GM06990 (cell line): ENCODE results near the gene CARD10.
"Not testable (repeated sequence)": the region's sequence is repeated elsewhere in the genome, so short reads cannot be mapped to it uniquely, and the experiment has no call there.

ENCODE experiments used
- DNase-seq: peaks from one replicate; pipeline ENCODE4 v3.0.0-alpha.2; 2011; ENCODE audit not compliant: insufficient read length; ENCODE audit errors: extremely low read depth
- H3K27me3 ChIP-seq: replicated peaks from 2 replicates; pipeline ENCODE4 v1.6.0; 2011; ENCODE audit warnings: low read length; ENCODE audit not compliant: control insufficient read depth, insufficient read depth
- H3K36me3 ChIP-seq: 2 replicates; pipeline ENCODE4 v1.5.1; 2011; ENCODE audit warnings: low read length; ENCODE audit not compliant: control insufficient read depth, insufficient read depth
- H3K4me3 ChIP-seq: replicated peaks from 2 replicates; pipeline ENCODE4 v1.5.1; 2011; ENCODE audit warnings: low read depth, mild to moderate bottlenecking, control low read depth, low read length
- TF ChIP-seq, protein P1 (sequence below): IDR thresholded peaks from 2 replicates; pipeline ENCODE4 v1.5.1; 2011; ENCODE audit warnings: low read length, control low read depth, mild to moderate bottlenecking, inconsistent platforms; ENCODE audit not compliant: insufficient read depth, poor library complexity, severe bottlenecking

Gene CARD10

GRCh38 chr22:37542959-37543358, 23.7 kb upstream of the CARD10 start:
- Histone ChIP-seq H3K4me3 (no peak overlapping the region), H3K27me3 (no peaks in the 10 kb centered on the region), H3K36me3 (no peaks in the 10 kb centered on the region)
- no peak for DNase-seq
- TF ChIP-seq, protein P1, sequence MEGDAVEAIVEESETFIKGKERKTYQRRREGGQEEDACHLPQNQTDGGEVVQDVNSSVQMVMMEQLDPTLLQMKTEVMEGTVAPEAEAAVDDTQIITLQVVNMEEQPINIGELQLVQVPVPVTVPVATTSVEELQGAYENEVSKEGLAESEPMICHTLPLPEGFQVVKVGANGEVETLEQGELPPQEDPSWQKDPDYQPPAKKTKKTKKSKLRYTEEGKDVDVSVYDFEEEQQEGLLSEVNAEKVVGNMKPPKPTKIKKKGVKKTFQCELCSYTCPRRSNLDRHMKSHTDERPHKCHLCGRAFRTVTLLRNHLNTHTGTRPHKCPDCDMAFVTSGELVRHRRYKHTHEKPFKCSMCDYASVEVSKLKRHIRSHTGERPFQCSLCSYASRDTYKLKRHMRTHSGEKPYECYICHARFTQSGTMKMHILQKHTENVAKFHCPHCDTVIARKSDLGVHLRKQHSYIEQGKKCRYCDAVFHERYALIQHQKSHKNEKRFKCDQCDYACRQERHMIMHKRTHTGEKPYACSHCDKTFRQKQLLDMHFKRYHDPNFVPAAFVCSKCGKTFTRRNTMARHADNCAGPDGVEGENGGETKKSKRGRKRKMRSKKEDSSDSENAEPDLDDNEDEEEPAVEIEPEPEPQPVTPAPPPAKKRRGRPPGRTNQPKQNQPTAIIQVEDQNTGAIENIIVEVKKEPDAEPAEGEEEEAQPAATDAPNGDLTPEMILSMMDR: no peak

DNA sequence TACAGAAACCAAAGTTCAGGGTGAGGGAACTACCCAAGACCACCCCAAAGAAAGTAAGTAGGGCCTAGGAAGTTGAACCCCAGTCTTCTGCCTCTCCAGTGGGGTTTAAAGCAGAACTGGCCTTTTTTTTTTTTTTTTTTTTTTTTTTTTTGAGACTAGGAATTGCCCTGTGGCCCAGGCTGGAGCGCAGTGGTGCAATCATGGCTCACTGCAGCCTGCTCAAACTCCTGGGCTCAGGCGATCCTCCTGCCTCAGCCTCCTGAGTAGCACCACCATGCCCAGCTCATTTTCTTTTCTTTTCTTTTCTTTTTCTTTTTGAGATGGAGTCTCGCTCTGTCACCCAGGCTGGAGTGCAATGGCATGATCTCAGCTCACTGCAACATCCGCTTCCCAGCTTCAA, 23.2 kb upstream of the CARD10 start:
- not testable (repeated sequence) for DNase-seq, H3K4me3 ChIP-seq, H3K27me3 ChIP-seq, H3K36me3 ChIP-seq

- H3K36me3 ChIP-seq, H3K4me3 ChIP-seq, H3K27me3 ChIP-seq, DNase-seq: not testable (repeated sequence)
Measured at GRCh38 chr22:37539790-37540189, 20.6 kb upstream of the CARD10 start.

- TF ChIP-seq, protein P1: peak; percentile 92
- Histone ChIP-seq H3K36me3 (no peaks in the 10 kb centered on the region), H3K27me3 (no peaks in the 10 kb centered on the region), H3K4me3 (no peak overlapping the region)
- DNase-seq: peak; percentile 76
Measured at GRCh38 chr22:37538590-37539357, 19.6 kb upstream of the CARD10 start.

GRCh38 chr22:37535159-37535558, 15.9 kb upstream of the CARD10 start:
- TF ChIP-seq, protein P1: no peak
- H3K4me3 ChIP-seq: no peak overlapping the region
- no peaks in the 10 kb centered on the region for H3K36me3 ChIP-seq
- DNase-seq: no peak
- no peaks in the 10 kb centered on the region for H3K27me3 ChIP-seq

DNA sequence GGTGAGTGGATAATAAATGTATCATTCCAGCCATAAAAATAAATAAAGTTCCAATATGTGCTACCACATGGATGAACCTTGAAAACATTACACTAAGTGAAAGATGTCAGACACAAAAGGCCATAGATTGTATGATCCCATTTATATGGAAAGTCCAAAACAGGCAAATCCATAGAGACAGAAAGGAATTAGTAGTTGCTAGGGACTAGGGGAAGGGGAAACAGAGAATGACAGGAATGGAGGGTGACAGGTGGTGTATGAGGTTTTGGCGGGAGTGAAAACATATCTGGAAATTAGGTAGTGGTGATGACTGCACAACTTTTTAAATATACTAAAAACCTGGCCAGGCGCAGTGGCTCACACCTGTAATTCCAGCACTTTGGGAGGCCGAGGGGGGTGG, 15.2 kb upstream of the CARD10 start:
- no peaks in the 10 kb centered on the region for H3K36me3 ChIP-seq
- H3K27me3 ChIP-seq: no peaks in the 10 kb centered on the region
- no peak for DNase-seq
- no peak overlapping the region for H3K4me3 ChIP-seq
- TF ChIP-seq, protein P1: no peak

DNA sequence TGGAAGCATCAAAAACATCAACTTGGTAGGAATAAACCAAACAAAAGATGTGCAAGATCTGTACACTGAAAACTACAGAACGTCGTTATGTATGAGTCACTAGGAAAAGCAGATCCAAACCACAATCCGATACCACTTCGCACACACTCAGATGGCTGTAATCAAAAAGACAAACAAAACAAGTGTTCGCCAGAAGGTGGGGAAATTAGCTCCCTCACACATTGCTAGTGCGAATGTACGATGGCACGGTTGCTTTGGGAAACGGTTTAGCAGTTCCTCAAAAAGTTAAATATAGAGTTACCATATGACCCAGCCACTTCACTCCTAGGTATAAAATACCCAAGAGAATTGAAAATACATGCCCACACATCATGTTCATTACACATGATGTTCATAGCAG, 14.8 kb upstream of the CARD10 start:
- no peaks in the 10 kb centered on the region for H3K36me3 ChIP-seq
- H3K27me3 ChIP-seq: no peaks in the 10 kb centered on the region
- H3K4me3 ChIP-seq: no peak overlapping the region
- TF ChIP-seq, protein P1: no peak
- no peak for DNase-seq
